Karpas-422 (cell line): Measurements from ENCODE around the gene SYNE1. TPM values are rescaled to one million over a fixed set of nuclear protein-coding genes. Genes with fewer than 3 reads are reported as not detected.

Experiments used
- DNase-seq: peaks from one replicate; pipeline ENCODE4 v3.0.0-alpha.2; 2015
- H2AFZ ChIP-seq: fragments of 200-600 bp; sonication (generic); 2 replicates; pipeline ENCODE4 v1.6.1; 2014; ENCODE audit warnings: antibody characterized with exemption, low read length, mixed read lengths
- H3K27ac ChIP-seq: fragments of 200-600 bp; sonication (generic); 2 replicates; pipeline ENCODE4 v1.5.1; 2014; ENCODE audit warnings: mild to moderate bottlenecking, low read length, moderate library complexity
- H3K27me3 ChIP-seq: fragments of 200-600 bp; sonication (generic); 2 replicates; pipeline ENCODE4 v1.6.1; 2014; ENCODE audit warnings: low read length, mixed read lengths
- H3K36me3 ChIP-seq: fragments of 200-600 bp; sonication (generic); 2 replicates; pipeline ENCODE4 v1.6.1; 2014; ENCODE audit warnings: low read length, mixed read lengths; ENCODE audit not compliant: insufficient read depth
- H3K4me1 ChIP-seq: fragments of 200-600 bp; sonication (generic); 2 replicates; pipeline ENCODE4 v1.6.1; 2014; ENCODE audit warnings: mild to moderate bottlenecking, low read length, mixed read lengths
- H3K4me2 ChIP-seq: fragments of 200-600 bp; sonication (generic); 2 replicates; pipeline ENCODE4 v1.6.1; 2014; ENCODE audit warnings: low read length, low read depth, mild to moderate bottlenecking; ENCODE audit not compliant: poor library complexity, severe bottlenecking
- H3K4me3 ChIP-seq: fragments of 200-600 bp; sonication (generic); 2 replicates; pipeline ENCODE4 v1.5.1; 2014; ENCODE audit warnings: mild to moderate bottlenecking, antibody characterized with exemption, low read length, mixed read lengths
- H3K79me2 ChIP-seq: fragments of 200-600 bp; sonication (generic); 2 replicates; pipeline ENCODE4 v1.6.1; 2014; ENCODE audit warnings: mild to moderate bottlenecking, low read length, mixed read lengths
- H3K9ac ChIP-seq: fragments of 200-600 bp; sonication (generic); 2 replicates; pipeline ENCODE4 v1.6.0; 2014; ENCODE audit warnings: low read length
- H3K9me2 ChIP-seq: fragments of 200-600 bp; sonication (generic), shearing (Covaris generic); replicated peaks from 2 replicates; pipeline ENCODE4 v1.6.0; 2014; ENCODE audit warnings: mild to moderate bottlenecking, low read length, moderate library complexity; ENCODE audit not compliant: insufficient read depth
- H3K9me3 ChIP-seq: fragments of 300-700, 200-600 bp; sonication (generic); 2 replicates; pipeline ENCODE4 v1.6.1; 2014; ENCODE audit warnings: low read length, mixed read lengths
- H4K20me1 ChIP-seq: fragments of 200-600 bp; sonication (generic); 2 replicates; pipeline ENCODE4 v1.6.1; 2014; ENCODE audit warnings: mild to moderate bottlenecking, antibody characterized with exemption, low read length, low read depth; ENCODE audit not compliant: insufficient read depth
- total RNA-seq: library from RNA; depleted of rRNA; stranded (reverse); fragments of >200 nt; shearing (Covaris generic); gene quantifications from 2 replicates; pipeline ENCODE4 v1.2.3, GENCODE V29; 2014; ENCODE audit warnings: low replicate concordance

Gene SYNE1
- total RNA-seq, 1 experiment from 2014 or later, result 137 TPM

DNA sequence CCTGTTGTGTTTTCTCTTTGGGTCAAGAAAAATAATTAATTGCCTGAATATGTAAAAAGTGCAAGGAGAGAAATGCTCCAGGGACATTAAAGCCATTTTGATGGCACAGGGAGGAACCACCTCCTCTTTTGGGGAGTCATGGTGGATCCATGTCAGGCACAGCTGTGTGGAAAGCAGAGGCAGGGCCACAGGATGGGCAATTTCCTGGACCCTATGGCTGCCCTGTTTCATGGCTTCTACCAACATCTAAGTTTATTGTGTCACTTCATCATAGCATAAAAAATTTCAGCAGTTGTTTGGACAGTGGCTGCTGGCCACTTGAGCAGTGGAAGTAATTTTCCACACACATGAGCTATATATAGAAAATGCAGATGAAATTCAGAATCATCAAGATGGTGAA is 238.2 kb downstream of the SYNE1 start:
- Histone ChIP-seq H4K20me1 (no peaks in the 10 kb centered on the region), H2AFZ (no peak overlapping the region), H3K4me2 (no peak overlapping the region), H3K9me3 (no peaks in the 10 kb centered on the region), H3K9ac (no peak overlapping the region), H3K4me1 (no peaks in the 10 kb centered on the region), H3K27me3 (no peaks in the 10 kb centered on the region), H3K36me3 (no peaks in the 10 kb centered on the region), H3K79me2 (no peaks in the 10 kb centered on the region), H3K4me3 (no peak overlapping the region), H3K27ac (no peak overlapping the region), H3K9me2 (no peaks in the 10 kb centered on the region)
- DNase-seq, result no peak

DNA sequence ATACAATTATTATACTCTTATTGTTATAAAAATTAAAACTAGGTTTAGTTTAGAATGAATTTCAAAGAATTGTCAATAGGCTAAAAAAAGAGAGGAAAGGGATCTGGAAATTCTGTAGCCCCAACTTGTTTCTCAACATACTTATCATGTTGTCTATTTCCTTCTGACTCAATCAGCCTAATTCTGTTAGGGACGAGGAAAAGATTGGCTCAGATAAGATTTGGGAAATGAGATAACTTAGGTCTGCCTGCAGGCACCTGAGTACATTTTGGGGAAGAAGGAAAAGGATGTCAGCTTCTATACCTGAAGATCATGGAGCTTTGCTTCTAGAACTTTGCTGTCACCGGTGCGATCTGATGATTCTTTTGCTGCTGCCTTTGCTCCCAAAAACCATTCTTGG is 238.8 kb downstream of the SYNE1 start:
- H3K9me2 ChIP-seq, result no peaks in the 10 kb centered on the region
- H3K9ac ChIP-seq, result no peak overlapping the region
- H3K27ac ChIP-seq, result no peak overlapping the region
- DNase-seq, result no peak
- H3K9me3 ChIP-seq, result no peaks in the 10 kb centered on the region
- H3K36me3 ChIP-seq, result no peaks in the 10 kb centered on the region
- H2AFZ ChIP-seq, result no peak overlapping the region
- H4K20me1 ChIP-seq, result no peaks in the 10 kb centered on the region
- no peaks in the 10 kb centered on the region for H3K79me2 ChIP-seq
- H3K4me3 ChIP-seq, result no peak overlapping the region
- no peaks in the 10 kb centered on the region for H3K27me3 ChIP-seq
- no peak overlapping the region for H3K4me2 ChIP-seq
- no peaks in the 10 kb centered on the region for H3K4me1 ChIP-seq

GRCh38 chr6:152394303-152394702 is 242.9 kb downstream of the SYNE1 start:
- H3K9ac ChIP-seq, result no peak overlapping the region
- no peak overlapping the region for H3K4me2 ChIP-seq
- no peaks in the 10 kb centered on the region for H3K79me2 ChIP-seq
- no peak overlapping the region for H2AFZ ChIP-seq
- no peak for DNase-seq
- H3K4me3 ChIP-seq, result no peak overlapping the region
- no peak overlapping the region for H3K27ac ChIP-seq
- no peaks in the 10 kb centered on the region for H3K4me1 ChIP-seq
- H3K27me3 ChIP-seq, result no peaks in the 10 kb centered on the region
- no peaks in the 10 kb centered on the region for H3K9me3 ChIP-seq
- no peaks in the 10 kb centered on the region for H3K36me3 ChIP-seq
- H4K20me1 ChIP-seq, result no peaks in the 10 kb centered on the region
- no peaks in the 10 kb centered on the region for H3K9me2 ChIP-seq

GRCh38 chr6:152391179-152391880 is 245.8 kb downstream of the SYNE1 start:
- H3K4me3 ChIP-seq, result no peak overlapping the region
- H3K9me2 ChIP-seq, result no peaks in the 10 kb centered on the region
- no peak overlapping the region for H3K27ac ChIP-seq
- no peaks in the 10 kb centered on the region for H3K27me3 ChIP-seq
- no peaks in the 10 kb centered on the region for H4K20me1 ChIP-seq
- no peaks in the 10 kb centered on the region for H3K36me3 ChIP-seq
- no peaks in the 10 kb centered on the region for H3K9me3 ChIP-seq
- H3K9ac ChIP-seq, result no peak overlapping the region
- no peaks in the 10 kb centered on the region for H3K4me1 ChIP-seq
- H3K79me2 ChIP-seq, result no peaks in the 10 kb centered on the region
- no peak for DNase-seq
- no peak overlapping the region for H3K4me2 ChIP-seq
- H2AFZ ChIP-seq, result no peak overlapping the region

GRCh38 chr6:152387091-152387490 is 250.1 kb downstream of the SYNE1 start:
- Histone ChIP-seq H3K36me3 (no peaks in the 10 kb centered on the region), H3K4me2 (no peak overlapping the region), H3K9me3 (no peaks in the 10 kb centered on the region)

DNA sequence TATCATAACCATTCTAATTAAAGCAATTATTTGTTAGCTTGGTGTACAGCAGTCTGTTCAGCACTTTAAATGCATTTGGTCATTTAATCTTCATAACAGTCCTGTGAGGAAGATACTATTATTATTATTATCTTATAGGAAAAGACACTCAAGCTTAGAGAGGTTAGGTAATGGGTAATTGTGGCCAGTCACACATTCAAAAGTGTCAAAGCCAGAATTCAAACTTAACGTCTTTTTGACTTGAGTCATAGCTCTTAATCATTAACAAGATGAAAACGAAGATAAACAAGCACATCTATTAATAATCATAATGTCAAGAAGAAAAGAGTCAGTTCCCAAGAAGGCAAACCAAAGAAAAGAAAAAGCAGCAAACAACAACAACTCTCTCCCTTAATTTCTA is 251.0 kb downstream of the SYNE1 start:
- H4K20me1 ChIP-seq, result no peaks in the 10 kb centered on the region
- H3K36me3 ChIP-seq, result no peaks in the 10 kb centered on the region
- no peak overlapping the region for H3K9ac ChIP-seq
- H2AFZ ChIP-seq, result no peak overlapping the region
- H3K4me1 ChIP-seq, result no peaks in the 10 kb centered on the region
- no peak overlapping the region for H3K4me2 ChIP-seq
- no peak overlapping the region for H3K27ac ChIP-seq
- no peaks in the 10 kb centered on the region for H3K79me2 ChIP-seq
- DNase-seq, result no peak
- H3K4me3 ChIP-seq, result no peak overlapping the region
- no peaks in the 10 kb centered on the region for H3K9me3 ChIP-seq
- no peaks in the 10 kb centered on the region for H3K27me3 ChIP-seq
- H3K9me2 ChIP-seq, result no peaks in the 10 kb centered on the region

More at GRCh38 chr6:152387091-152387490, 250.1 kb downstream of the SYNE1 start:
- no peaks in the 10 kb centered on the region for H3K9me2 ChIP-seq
- no peaks in the 10 kb centered on the region for H3K4me1 ChIP-seq
- H3K79me2 ChIP-seq, result no peaks in the 10 kb centered on the region
- no peaks in the 10 kb centered on the region for H4K20me1 ChIP-seq
- H2AFZ ChIP-seq, result no peak overlapping the region
- H3K27ac ChIP-seq, result no peak overlapping the region
- H3K4me3 ChIP-seq, result no peak overlapping the region
- H3K27me3 ChIP-seq, result no peaks in the 10 kb centered on the region
- DNase-seq, result no peak
- no peak overlapping the region for H3K9ac ChIP-seq

DNA sequence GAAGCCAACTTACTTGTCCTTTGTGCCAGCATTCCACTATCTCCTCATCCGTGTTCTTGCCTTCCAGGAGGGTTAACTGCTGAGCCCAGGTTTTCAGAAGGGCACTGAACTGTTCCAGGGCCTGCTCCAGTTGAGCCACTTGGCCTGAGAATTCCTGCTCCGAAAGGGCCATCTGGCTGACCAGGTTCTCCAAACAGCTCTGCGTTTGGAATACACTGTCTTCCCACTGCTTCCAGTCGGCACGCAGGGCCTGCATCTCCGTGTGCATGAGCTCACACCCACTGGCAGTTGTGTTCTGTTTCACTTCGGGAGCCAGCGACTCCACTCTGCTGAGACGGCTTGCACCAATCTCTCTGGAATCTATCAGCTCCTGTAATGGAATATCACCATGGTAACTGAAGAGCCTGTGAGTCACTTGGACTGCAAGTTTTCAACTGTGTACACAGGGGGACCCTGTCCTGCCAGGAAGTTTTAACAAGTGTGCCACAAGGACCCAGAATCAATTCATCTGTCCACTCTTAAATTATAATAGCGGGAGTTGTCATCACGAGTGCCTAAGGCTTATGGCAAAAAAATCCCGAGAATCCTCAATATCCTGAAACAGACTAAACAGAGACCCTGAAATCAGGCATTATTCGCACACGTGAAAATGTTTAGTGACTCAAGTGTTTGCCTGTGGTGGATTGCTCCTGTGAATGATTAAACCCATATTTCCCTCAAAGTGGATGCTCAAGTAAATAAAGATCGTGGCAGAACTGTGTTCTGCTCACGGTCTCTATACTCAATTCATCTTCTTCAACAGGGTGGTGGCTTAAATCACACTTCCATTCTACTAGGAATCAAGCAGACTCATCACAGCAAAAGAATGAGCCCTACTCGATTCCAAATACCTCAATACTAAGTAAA is 255.9 kb downstream of the SYNE1 start:
- Histone ChIP-seq H3K36me3 (no peaks in the 10 kb centered on the region), H3K4me2 (no peak overlapping the region), H3K4me1 (no peaks in the 10 kb centered on the region), H2AFZ (no peak overlapping the region), H3K4me3 (no peak overlapping the region), H3K27me3 (no peaks in the 10 kb centered on the region), H3K9me3 (no peaks in the 10 kb centered on the region), H3K9me2 (no peaks in the 10 kb centered on the region; the same call in 1 of the 2 replicates), H3K79me2 (no peaks in the 10 kb centered on the region), H3K27ac (no peak overlapping the region), H3K9ac (no peak overlapping the region), H4K20me1 (no peaks in the 10 kb centered on the region)
- DNase-seq, result no peak

DNA sequence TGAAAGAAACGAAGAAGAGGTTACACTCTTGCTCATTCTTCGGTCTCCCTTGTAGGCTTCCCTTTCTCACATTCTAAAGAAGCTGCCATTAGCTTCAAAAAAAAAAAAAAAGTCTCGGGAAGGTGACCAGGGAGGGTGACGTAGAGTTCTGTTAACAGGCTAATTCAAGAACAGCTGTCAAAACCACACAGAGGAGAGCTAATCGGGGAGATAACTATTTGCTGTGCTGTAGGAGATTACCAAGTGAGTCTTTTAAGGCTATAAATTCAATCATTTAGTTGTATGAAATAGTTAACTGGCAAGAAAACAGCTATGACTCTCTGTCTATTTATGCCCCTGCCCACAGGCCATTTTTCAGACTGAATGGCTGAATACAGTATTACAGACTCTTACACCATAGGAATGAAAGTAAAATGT is 256.8 kb downstream of the SYNE1 start:
- H3K9me2 ChIP-seq, result no peaks in the 10 kb centered on the region; the same call in 1 of the 2 replicates
- H2AFZ ChIP-seq, result no peak overlapping the region
- H3K4me1 ChIP-seq, result no peaks in the 10 kb centered on the region
- no peak overlapping the region for H3K27ac ChIP-seq
- no peaks in the 10 kb centered on the region for H3K36me3 ChIP-seq
- H3K4me3 ChIP-seq, result no peak overlapping the region
- no peak for DNase-seq
- H3K27me3 ChIP-seq, result no peaks in the 10 kb centered on the region
- no peaks in the 10 kb centered on the region for H3K9me3 ChIP-seq
- H3K79me2 ChIP-seq, result no peaks in the 10 kb centered on the region
- H3K4me2 ChIP-seq, result no peak overlapping the region
- no peaks in the 10 kb centered on the region for H4K20me1 ChIP-seq
- no peak overlapping the region for H3K9ac ChIP-seq
